Activated CD4-positive, alpha-beta memory T cell treated with anti-CD3 and anti-CD28 coated beads for 36 hours (primary cell): ENCODE measurements around the gene ASB7. TPM values are rescaled to one million over a fixed set of nuclear protein-coding genes. Genes with fewer than 3 reads are reported as not detected.

Experiments
- CTCF ChIA-PET: fragments of 350-600 bp; sonication (Branson Sonifier 250); formaldehyde crosslinking; loops from one replicate; lab custom pipeline; 2021; ENCODE audit warnings: antibody characterized with exemption, inconsistent platforms; lab: Charles Lee
- POLR2A ChIA-PET: fragments of 350-600 bp; sonication (Branson Sonifier 250); formaldehyde crosslinking; loops from one replicate; lab custom pipeline; 2021; ENCODE audit warnings: antibody characterized with exemption; lab: Charles Lee
- DNase-seq: peaks from one replicate; pipeline ENCODE4 v3.0.0-alpha.2; 2020
- H3K27ac Mint-ChIP-seq: one replicate; pipeline ENCODE4 v1.8.0; 2021; ENCODE audit warnings: mixed read lengths
- H3K27me3 Mint-ChIP-seq: one replicate; pipeline ENCODE4 v1.8.0; 2021; ENCODE audit warnings: mixed read lengths
- H3K36me3 Mint-ChIP-seq: one replicate; pipeline ENCODE4 v1.8.0; 2021; ENCODE audit warnings: mixed read lengths
- H3K4me1 Mint-ChIP-seq: one replicate; pipeline ENCODE4 v1.8.0; 2021; ENCODE audit warnings: low read depth, mixed read lengths
- H3K4me3 Mint-ChIP-seq: one replicate; pipeline ENCODE4 v1.8.0; 2021; ENCODE audit warnings: mild to moderate bottlenecking, mixed read lengths
- H3K9me3 Mint-ChIP-seq: one replicate; pipeline ENCODE4 v1.8.0; 2021; ENCODE audit warnings: mixed read lengths
- intact Hi-C: fragments of 100-400 bp; cut with micrococcal nuclease; formaldehyde crosslinking; loops from one replicate; pipeline ENCODE4 v1.15.1; 2023
- total RNA-seq, 2 experiments: library from RNA; stranded (reverse); gene quantifications; one replicate each; pipeline ENCODE4 v1.2.3, GENCODE V29; 2021

The ASB7 gene, protein sequence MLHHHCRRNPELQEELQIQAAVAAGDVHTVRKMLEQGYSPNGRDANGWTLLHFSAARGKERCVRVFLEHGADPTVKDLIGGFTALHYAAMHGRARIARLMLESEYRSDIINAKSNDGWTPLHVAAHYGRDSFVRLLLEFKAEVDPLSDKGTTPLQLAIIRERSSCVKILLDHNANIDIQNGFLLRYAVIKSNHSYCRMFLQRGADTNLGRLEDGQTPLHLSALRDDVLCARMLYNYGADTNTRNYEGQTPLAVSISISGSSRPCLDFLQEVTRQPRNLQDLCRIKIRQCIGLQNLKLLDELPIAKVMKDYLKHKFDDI
- 10 to 100 TPM; 19.6 to 21.3 TPM for total RNA-seq

DNA sequence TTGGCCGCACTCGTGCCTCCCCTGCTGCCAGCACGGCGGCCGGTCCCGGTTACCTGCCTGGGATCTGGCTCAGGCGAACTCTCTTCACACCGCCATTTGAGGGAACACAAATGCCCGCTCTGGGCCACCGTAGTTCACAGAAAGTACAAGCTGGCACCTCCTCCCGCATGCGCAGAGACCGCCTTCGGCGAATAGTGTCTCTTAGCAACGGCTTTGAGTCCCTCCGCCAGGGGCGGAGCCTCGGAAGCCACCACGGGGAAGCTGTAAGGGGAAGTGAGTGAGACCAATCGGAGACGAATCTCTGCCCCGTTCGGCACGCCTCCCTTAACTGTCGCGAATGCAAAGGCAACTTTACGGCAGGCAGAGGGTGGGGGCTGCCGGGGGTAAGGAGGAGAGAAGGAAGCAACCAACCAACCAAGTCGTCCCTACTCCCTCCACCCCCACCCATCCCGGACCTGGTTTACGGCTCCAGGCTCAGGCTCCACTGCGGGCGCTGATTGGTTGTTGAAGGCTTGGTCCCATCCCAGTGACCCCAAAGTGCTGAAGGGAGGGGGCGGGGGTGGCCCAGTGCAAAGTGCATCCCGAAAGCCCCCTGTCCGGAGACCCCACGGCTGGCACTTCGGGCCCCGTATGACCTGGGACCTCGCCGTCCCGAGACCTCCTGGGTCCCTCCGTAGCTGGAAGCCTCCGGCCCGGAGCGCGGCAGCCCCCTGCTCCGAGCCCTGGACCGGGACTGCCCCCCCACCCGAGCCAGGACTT is at the start of gene ASB7, which contains the start of gene LINS1:
TSS of gene ASB7 (plus strand) at position 526 of the 759 bp plus-strand sequence. CDS start 9,628 bp downstream, outside the sequence.
TSS of gene LINS1 (minus strand) at position 121 of the 759 bp plus-strand sequence. CDS start 21,342 bp downstream, outside the sequence.
- H3K4me3 Mint-ChIP-seq: no peak within 1 kb of the TSS
- H3K27ac Mint-ChIP-seq: no peak within 1 kb of the TSS
- peaks cover 63% of the 10 kb centered on the region for H3K4me1 Mint-ChIP-seq
- peaks cover 35% of the 10 kb centered on the region for H3K36me3 Mint-ChIP-seq
- ChIA-PET CTCF (interaction anchor here (1.1 to 3.9 kb wide), 6 partner anchors 17 to 260 kb away, joined by 3 to 38 read pairs (median 5); no protein-coding TSS in a partner anchor), POLR2A (interaction anchor here (0.7 to 1.1 kb wide), 2 partner anchors 11 to 253 kb away, joined by 4 read pairs; no protein-coding TSS in a partner anchor)
- intact Hi-C loops: loop anchor here (1.0 to 10.0 kb wide), 12 partner anchors 29 to 1955 kb away; partner anchors contain the start of genes IGF1R, LYSMD4, SELENOS and SNRPA1
- H3K9me3 Mint-ChIP-seq: no peaks in the 10 kb centered on the region
- no peaks in the 10 kb centered on the region for H3K27me3 Mint-ChIP-seq
- peak; percentile 100 for DNase-seq

DNA sequence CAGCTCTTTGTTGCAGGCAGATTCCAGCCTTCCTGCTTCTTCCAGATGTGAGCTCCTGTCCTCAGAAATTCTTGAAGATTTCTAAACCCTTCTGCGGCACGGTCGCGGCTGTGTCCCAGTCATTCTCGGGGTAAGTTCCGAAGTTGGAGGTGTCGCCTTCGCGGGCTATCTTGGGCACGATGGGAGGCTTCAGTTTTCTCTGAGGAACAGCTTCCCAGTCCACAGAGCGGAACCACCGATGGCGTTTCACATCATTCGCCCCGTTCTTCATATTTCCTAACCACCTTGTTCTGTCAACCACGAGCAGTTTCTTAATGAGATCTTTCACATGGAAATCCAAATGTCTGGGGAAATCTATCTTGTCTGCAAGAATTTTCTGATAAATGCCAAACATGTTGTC is 48.9 kb upstream of the ASB7 start:
- ChIA-PET POLR2A (no interaction called here), CTCF (no interaction called here)
- H3K27me3 Mint-ChIP-seq: no peaks in the 10 kb centered on the region
- DNase-seq: no peak
- intact Hi-C loops: no loop called here
- peaks cover 29% of the 10 kb centered on the region for H3K36me3 Mint-ChIP-seq
- H3K27ac Mint-ChIP-seq: no peak overlapping the region
- H3K9me3 Mint-ChIP-seq: no peaks in the 10 kb centered on the region
- H3K4me3 Mint-ChIP-seq: no peak overlapping the region
- no peaks in the 10 kb centered on the region for H3K4me1 Mint-ChIP-seq

DNA sequence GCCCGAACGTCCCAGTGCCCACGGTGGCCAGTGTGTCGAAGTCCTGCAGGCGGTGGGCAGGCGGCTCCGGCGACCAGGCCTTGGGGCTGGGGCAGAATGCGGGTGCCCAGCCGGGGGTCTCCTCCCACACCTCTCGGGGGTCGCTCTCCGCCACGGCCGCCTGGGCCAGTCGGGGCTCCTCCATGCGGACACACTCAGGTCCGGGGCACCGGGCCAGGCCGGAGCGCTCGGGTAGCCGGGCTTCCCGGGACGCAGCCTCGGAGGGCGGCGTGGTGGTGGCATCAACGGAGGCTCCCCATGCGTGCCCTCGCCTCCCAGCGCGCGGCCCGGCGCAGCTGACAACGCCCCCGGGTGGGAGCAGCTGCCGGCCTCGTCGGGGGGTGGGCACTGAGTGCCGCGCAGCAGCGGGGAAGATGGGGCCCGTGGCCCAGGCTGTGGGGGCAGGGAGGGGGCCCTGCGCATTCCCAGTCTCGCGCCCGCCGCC is 43.6 kb upstream of the ASB7 start:
- Mint-ChIP-seq H3K27me3 (no peaks in the 10 kb centered on the region), H3K9me3 (no peaks in the 10 kb centered on the region), H3K27ac (no peak overlapping the region), H3K4me1 (no peaks in the 10 kb centered on the region), H3K36me3 (peaks cover 29% of the 10 kb centered on the region), H3K4me3 (no peak overlapping the region)
- intact Hi-C loops: no loop called here
- POLR2A ChIA-PET: no interaction called here
- CTCF ChIA-PET: interaction anchor here (1.6 kb wide), 1 partner anchor 209 kb away, joined by 5 read pairs; no protein-coding TSS in a partner anchor
- no peak for DNase-seq

DNA sequence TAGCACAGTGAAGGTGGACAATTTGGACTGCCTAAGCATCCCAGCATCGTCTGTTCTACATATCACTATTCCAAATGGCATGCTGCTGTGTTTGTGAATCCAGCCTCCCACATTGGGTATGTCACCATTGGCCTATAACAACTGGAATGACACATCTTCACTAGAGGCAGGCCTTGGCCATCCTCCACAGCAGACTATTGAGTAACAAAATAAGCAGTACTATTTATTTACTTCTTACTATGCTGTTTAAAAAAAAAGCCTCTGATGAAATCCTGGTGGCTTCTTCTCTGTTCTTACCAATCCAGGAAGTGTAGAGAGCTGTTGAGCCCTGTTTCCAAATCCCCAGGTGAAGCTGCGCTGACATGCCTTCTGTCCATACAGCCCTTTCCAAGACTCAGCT is 43.1 kb upstream of the ASB7 start:
- POLR2A ChIA-PET: interaction anchor here (0.6 kb wide), 1 partner anchor 209 kb away, joined by 4 read pairs; no protein-coding TSS in a partner anchor
- Mint-ChIP-seq H3K4me3 (no peak overlapping the region), H3K4me1 (no peaks in the 10 kb centered on the region), H3K9me3 (no peaks in the 10 kb centered on the region), H3K36me3 (peaks cover 26% of the 10 kb centered on the region), H3K27me3 (no peaks in the 10 kb centered on the region), H3K27ac (no peak overlapping the region)
- intact Hi-C loops: no loop called here
- no peak for DNase-seq
- CTCF ChIA-PET: interaction anchor here (1.6 kb wide), 1 partner anchor 209 kb away, joined by 5 read pairs; no protein-coding TSS in a partner anchor

DNA sequence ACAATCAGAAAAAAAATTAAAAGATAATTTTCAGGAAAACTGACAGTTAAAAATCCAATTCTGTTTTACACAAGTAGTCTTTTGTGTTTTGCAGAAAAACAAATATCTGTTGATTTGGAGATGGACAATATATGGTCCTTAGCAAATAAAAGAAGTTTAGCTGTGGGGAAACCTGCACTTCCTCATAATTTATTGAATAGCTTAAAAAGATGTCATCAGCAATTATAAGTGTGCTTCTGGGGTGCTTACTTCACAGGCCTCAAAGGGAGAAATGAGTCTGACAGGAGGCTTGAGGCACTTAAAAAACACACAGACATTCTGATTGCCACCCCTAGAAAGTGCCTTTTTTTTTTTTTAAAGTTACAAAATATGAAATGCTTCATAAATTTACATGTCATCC is 42.1 kb upstream of the ASB7 start:
- no peak overlapping the region for H3K27ac Mint-ChIP-seq
- no peaks in the 10 kb centered on the region for H3K27me3 Mint-ChIP-seq
- H3K36me3 Mint-ChIP-seq: peaks cover 26% of the 10 kb centered on the region
- no peaks in the 10 kb centered on the region for H3K9me3 Mint-ChIP-seq
- intact Hi-C loops: no loop called here
- ChIA-PET CTCF (no interaction called here), POLR2A (no interaction called here)
- H3K4me1 Mint-ChIP-seq: no peaks in the 10 kb centered on the region
- H3K4me3 Mint-ChIP-seq: no peak overlapping the region
- no peak for DNase-seq

DNA sequence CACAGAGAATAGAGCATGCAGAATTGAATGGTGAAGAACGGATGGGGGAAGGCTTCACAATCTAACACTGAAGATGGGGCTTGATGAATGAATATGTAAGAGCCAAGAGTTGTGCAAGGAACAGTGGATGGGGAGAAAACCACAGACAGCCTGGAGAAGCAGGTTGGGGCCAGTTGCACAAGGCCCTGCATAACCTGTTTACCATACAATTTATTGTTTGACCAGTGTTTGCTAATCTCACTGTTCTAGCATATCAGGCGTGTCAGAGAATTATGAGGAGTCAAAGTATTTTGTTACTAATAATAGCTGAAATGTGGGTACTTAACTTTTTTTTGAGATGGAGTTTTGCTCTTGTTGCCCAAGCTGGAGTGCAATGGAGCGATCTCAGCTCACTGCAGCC is 36.8 kb upstream of the ASB7 start:
- H3K9me3 Mint-ChIP-seq: no peaks in the 10 kb centered on the region
- H3K4me3 Mint-ChIP-seq: no peak overlapping the region
- CTCF ChIA-PET: interaction anchor here (0.6 kb wide), 1 partner anchor 216 kb away, joined by 3 read pairs; no protein-coding TSS in a partner anchor
- H3K27me3 Mint-ChIP-seq: no peaks in the 10 kb centered on the region
- POLR2A ChIA-PET: no interaction called here
- H3K27ac Mint-ChIP-seq: peak overlapping the region; percentile 40
- no peak for DNase-seq
- H3K36me3 Mint-ChIP-seq: peaks cover 30% of the 10 kb centered on the region
- peaks cover 9% of the 10 kb centered on the region for H3K4me1 Mint-ChIP-seq
- intact Hi-C loops: no loop called here

DNA sequence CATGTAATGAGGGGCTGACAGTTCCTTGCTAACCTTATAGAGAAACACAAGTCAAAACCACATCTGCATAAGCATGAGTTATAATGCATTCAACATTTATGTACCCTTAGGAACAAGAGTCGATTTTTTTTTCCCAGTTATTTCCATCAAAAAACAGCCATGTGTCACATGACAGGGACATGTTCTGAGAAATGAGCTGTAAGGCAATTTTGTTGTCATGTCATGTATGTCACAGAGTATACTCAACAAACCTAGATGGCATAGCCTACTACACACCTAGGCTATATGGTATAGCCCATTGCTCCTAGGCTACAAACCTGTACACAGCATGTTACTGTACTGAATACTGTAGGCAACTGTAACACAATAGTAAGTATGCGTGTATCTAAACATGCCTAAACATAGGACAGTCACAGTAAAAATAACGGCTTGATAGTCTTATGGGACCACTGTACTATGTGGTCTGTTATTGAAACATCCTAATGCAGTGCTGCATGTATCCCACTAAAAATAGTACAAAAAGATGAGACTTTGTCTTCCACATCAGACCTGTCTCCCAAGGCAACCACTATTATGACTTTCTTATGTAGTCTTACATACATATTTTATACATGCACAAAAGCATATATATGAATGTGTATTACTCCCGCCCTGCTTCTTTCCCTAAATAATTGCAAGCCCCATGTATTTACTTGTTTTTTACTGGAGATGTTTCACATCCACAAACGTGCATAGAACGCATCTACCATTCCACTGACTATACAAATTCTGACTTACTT is 35.4 kb upstream of the ASB7 start:
- H3K27me3 Mint-ChIP-seq: no peaks in the 10 kb centered on the region
- DNase-seq: no peak
- peaks cover 23% of the 10 kb centered on the region for H3K4me1 Mint-ChIP-seq
- no peak overlapping the region for H3K4me3 Mint-ChIP-seq
- no peaks in the 10 kb centered on the region for H3K9me3 Mint-ChIP-seq
- CTCF ChIA-PET: interaction anchor here (1.7 kb wide), 1 partner anchor 216 kb away, joined by 4 read pairs; no protein-coding TSS in a partner anchor
- H3K27ac Mint-ChIP-seq: no peak overlapping the region
- intact Hi-C loops: no loop called here
- peaks cover 39% of the 10 kb centered on the region for H3K36me3 Mint-ChIP-seq
- POLR2A ChIA-PET: no interaction called here

DNA sequence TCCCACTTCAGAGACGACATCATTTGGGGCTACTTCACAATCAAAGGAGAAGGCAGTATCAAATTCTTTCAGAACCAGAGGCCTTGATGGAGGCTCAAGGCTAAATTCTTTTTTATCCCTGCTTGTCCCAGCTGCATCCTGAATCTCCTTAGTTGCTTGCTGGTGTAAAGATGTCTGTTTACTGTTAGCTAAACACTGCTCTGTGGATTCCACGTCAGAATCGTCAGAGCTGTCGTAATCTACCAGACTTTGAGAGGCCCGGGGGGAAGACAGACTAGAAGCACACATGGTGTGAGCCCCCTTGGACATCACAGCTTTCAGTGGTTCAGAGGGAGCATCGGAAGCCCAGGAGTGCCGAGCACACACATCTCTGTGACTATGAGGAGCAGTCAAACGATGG is 33.0 kb upstream of the ASB7 start:
- ChIA-PET POLR2A (no interaction called here), CTCF (interaction anchor here (6.1 kb wide), 1 partner anchor 219 kb away, joined by 95 read pairs; no protein-coding TSS in a partner anchor)
- Mint-ChIP-seq H3K27ac (no peak overlapping the region), H3K27me3 (no peaks in the 10 kb centered on the region), H3K4me3 (no peak overlapping the region), H3K36me3 (peaks cover 44% of the 10 kb centered on the region), H3K9me3 (no peaks in the 10 kb centered on the region), H3K4me1 (peaks cover 36% of the 10 kb centered on the region)
- no peak for DNase-seq
- intact Hi-C loops: no loop called here

DNA sequence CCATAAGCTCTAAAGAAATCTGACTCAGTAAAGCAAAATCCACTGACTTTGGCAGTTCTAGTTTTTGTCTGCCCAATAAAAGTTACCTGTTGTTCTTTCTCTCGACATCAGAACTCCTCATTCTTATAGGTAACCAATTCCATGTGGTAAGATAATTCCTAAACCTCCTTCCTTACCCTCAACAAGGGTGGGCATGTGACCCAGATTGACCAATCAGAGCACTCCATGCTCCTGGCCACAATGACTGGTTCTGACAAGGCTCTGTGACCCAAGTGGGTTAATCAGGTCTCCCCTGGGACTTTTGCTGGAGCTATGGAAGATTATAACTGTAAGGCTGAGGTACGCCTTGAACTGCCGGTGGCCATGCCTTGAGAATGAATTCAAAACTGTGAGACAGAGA is 32.1 kb upstream of the ASB7 start:
- Mint-ChIP-seq H3K27ac (peak overlapping the region; percentile 82), H3K9me3 (no peaks in the 10 kb centered on the region), H3K27me3 (no peaks in the 10 kb centered on the region), H3K4me1 (peaks cover 37% of the 10 kb centered on the region), H3K36me3 (peaks cover 43% of the 10 kb centered on the region), H3K4me3 (no peak overlapping the region)
- intact Hi-C loops: no loop called here
- POLR2A ChIA-PET: interaction anchor here (1.5 kb wide), 1 partner anchor 26 kb away, joined by 4 read pairs; no protein-coding TSS in a partner anchor
- CTCF ChIA-PET: interaction anchor here (6.1 kb wide), 1 partner anchor 220 kb away, joined by 95 read pairs; no protein-coding TSS in a partner anchor
- no peak for DNase-seq

DNA sequence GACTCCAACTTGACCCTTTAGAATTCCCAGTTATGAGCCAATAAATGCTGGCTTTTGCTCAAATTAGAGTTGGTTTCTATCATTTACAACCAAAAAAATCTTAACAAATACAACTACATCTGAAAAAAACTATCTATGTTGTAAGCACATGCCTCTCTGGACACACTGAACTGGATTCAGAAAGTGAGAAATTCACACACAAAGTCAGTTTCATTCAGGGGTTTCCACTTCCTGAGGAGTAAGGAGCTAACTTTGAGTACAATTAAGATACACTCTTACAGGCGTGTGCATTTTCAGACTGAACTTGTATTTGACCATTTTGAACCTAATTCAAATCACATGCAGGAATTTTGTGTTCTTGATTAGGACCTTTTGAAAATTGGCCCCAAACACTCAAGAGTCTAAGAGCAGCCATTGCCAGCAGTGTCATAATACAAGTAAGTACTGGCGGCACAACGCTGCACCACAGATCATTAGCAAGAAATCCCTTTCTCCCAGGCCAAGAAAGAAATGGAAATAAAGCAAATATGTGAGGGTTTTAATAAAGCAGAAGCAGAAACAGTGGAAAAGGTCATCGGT is 31.6 kb upstream of the ASB7 start:
- ChIA-PET CTCF (interaction anchor here (0.9 to 6.1 kb wide), 3 partner anchors 10 to 233 kb away, joined by 3 to 95 read pairs (median 3); no protein-coding TSS in a partner anchor), POLR2A (interaction anchor here (0.7 to 1.5 kb wide), 2 partner anchors 26 to 221 kb away, joined by 4 read pairs; no protein-coding TSS in a partner anchor)
- Mint-ChIP-seq H3K27ac (peak overlapping the region; percentile 82), H3K27me3 (no peaks in the 10 kb centered on the region), H3K36me3 (peaks cover 41% of the 10 kb centered on the region), H3K4me3 (no peak overlapping the region), H3K4me1 (peaks cover 42% of the 10 kb centered on the region), H3K9me3 (no peaks in the 10 kb centered on the region)
- no peak for DNase-seq
- intact Hi-C loops: no loop called here
